D721Med (cell line): ENCODE data around the gene JDP2.
A peak's percentile ranks its signal among the peaks of the same experiment; 100 is the strongest.

Experiments
- DNase-seq: peaks from one replicate; pipeline ENCODE4 v3.0.0; 2011; ENCODE audit warnings: low spot score; ENCODE audit not compliant: insufficient read length
- FAIRE-seq: peaks from 2 replicates; lab custom pipeline; 2011; peaks lifted over from hg19 to GRCh38; lab: Jason Lieb, UNC
- TF ChIP-seq, protein P1 (sequence below): IDR thresholded peaks from 2 replicates; pipeline ENCODE4 v1.5.1; 2012; ENCODE audit warnings: mild to moderate bottlenecking, control low read depth; ENCODE audit not compliant: insufficient read depth; ENCODE audit errors: missing control alignments

The JDP2 gene

GRCh38 chr14:75424496-75424895 lies 3.3 kb upstream of the JDP2 start:
- no peak for FAIRE-seq
- no peak for DNase-seq
- TF ChIP-seq, protein P1, sequence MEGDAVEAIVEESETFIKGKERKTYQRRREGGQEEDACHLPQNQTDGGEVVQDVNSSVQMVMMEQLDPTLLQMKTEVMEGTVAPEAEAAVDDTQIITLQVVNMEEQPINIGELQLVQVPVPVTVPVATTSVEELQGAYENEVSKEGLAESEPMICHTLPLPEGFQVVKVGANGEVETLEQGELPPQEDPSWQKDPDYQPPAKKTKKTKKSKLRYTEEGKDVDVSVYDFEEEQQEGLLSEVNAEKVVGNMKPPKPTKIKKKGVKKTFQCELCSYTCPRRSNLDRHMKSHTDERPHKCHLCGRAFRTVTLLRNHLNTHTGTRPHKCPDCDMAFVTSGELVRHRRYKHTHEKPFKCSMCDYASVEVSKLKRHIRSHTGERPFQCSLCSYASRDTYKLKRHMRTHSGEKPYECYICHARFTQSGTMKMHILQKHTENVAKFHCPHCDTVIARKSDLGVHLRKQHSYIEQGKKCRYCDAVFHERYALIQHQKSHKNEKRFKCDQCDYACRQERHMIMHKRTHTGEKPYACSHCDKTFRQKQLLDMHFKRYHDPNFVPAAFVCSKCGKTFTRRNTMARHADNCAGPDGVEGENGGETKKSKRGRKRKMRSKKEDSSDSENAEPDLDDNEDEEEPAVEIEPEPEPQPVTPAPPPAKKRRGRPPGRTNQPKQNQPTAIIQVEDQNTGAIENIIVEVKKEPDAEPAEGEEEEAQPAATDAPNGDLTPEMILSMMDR: no peak

- TF ChIP-seq, protein P1: no peak
- no peak for DNase-seq
- no peak for FAIRE-seq
Measured at GRCh38 chr14:75425446-75425845, 2.4 kb upstream of the JDP2 start.

- TF ChIP-seq, protein P1: no peak
- FAIRE-seq (no peak), DNase-seq (no peak)
Measured at GRCh38 chr14:75426332-75427125, 1.3 kb upstream of the JDP2 start.

GRCh38 chr14:75427126-75427481 lies 718 bp upstream of the JDP2 start:
- TF ChIP-seq, protein P1: no peak
- DNase-seq (no peak), FAIRE-seq (no peak)

- FAIRE-seq (no peak), DNase-seq (peak; percentile 43)
- TF ChIP-seq, protein P1: no peak
Measured at GRCh38 chr14:75428230-75429104, 645 bp downstream of the JDP2 start.

DNA sequence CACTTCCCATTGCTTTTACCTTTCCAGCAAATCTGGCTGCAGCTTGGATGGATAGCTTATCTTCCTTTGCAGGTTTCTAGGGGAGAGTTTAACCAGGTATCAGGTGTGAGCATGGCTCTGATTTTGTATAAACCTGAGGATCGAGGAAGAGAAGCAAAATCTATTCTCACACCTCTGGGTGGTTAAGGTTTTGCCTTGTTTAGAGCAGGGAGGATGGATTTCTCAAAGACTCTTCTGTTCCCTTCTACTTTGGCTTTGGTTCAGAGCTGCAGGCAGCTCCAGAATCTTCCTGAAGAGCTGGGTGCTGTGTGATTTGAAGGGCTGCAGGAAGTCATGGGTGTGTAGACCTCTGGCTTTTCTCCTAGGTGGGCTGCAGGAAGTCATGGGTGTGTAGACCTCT lies 1.7 kb downstream of the JDP2 start:
- DNase-seq: no peak
- TF ChIP-seq, protein P1: no peak
- FAIRE-seq: no peak
